D721Med (cell line): ENCODE results near the gene MARK4.

Experiments used
- DNase-seq: peaks from one replicate; pipeline ENCODE4 v3.0.0; 2011; ENCODE audit warnings: low spot score; ENCODE audit not compliant: insufficient read length
- FAIRE-seq: peaks from 2 replicates; lab custom pipeline; 2011; peaks lifted over from hg19 to GRCh38; lab: Jason Lieb, UNC
- CTCF ChIP-seq: IDR thresholded peaks from 2 replicates; pipeline ENCODE4 v1.5.1; 2012; ENCODE audit warnings: mild to moderate bottlenecking, control low read depth; ENCODE audit not compliant: insufficient read depth; ENCODE audit errors: missing control alignments

The MARK4 gene

DNA sequence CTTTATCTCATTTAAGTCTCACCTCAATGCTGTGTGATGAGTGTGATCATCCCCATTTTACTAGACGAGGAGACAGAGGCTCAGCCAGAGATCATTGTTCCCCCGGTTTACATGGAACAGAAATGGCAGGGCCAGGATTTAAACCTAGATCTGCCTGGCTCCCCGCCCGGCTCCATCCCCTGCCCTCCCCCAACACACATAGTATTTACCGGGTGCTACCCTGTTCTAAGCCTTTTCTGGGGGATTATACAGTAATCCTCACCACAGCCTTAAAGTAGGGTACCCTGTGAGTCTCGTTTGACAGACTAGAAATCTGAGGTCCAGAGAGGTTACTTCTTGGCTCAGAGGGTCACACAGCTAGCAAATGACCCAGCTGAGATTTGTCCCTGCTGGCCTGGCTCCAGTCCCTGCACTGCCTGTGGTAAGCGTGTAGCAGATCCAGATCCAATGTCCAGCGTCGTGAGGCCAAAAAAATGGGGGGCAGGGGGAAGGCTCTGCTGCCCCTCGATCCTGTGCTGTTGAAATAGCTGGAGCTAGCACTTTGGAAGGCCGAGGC is 85.7 kb downstream of the MARK4 start:
- DNase-seq = no peak
- no peak for TF ChIP-seq CTCF
- FAIRE-seq = no peak

DNA sequence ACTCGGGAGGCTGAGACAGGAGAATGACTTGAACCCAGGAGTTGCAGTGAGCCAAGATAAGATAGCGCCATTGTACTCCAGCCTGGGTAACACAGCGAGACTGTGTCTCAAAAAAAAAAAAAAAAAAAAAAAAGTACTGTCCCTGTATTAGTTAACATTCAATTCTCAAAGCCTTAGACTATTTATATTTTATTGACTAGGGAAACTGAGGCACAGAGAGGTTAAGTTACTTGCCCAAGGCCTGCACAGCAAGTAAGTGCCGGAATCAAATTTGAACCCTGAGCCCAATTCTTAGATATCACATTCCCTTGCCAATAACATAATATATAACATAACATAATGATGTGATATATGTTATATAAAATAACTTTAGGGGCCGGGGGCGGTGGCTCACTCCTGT is 88.6 kb downstream of the MARK4 start:
- TF ChIP-seq CTCF = no peak
- DNase-seq = no peak
- no peak for FAIRE-seq

DNA sequence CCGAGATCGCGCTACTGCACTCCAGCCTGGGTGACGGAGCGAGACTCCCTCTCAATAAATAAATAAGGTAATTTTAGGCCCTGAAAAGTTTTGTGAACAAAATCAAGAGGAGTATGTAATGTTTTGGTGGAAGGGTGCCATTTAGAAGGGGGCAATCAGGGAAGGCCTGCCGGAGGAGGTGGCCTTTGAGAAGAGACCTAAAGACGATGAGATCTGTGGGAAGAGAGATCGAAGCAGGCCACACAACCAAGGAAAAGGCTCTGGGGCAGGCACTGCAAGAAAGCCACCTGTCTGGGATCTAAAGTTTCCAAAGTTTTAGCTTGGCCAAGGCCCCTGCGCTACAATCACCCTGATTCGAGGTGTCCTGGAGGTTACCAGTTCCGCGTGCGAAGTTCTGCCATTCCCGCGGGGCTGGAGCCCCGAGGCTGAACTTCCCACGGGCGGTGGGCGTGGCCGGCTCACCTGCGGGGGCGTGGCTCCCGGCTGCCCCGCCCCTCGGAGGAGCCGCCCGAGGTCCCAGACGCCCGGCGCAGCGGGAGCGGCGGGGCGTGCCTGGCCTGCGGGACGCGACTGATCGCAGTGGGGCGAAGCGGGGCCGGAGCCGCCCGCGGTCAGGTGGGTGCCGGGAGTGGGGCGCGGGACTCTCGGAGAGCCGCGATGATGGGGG is 89.3 kb downstream of the MARK4 start, which contains the start of gene KLC3:
KLC3 (plus strand) TSS at position 519 of the 667 bp plus-strand sequence. CDS start 4,792 bp downstream, outside the sequence.
- no peak for DNase-seq
- no peak for FAIRE-seq
- no peak for TF ChIP-seq CTCF

- TF ChIP-seq CTCF = no peak
- no peak for FAIRE-seq
Measured at GRCh38 chr19:45340899-45341453, 89.9 kb downstream of the MARK4 start.

DNA sequence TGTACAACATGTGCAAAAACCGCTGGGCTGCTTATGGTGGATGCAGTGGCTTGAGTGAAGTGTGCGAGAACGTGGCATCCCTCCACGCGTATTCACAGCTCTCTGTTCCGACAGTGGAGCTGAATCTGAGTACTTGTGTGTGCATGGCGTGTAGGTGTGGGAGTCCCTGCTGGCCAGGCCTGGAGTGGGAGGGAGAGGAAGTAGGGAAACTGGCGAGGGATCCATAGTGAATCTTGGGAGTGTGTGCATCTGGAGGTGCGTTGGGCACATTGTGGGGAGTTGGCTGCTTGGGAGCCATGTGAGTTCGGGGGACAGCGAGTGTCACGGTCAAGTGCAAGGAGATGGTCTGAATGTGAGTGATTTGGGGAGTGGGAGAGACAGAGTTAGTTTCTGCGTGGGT is 91.8 kb downstream of the MARK4 start:
- FAIRE-seq (no peak), DNase-seq (no peak)
- no peak for TF ChIP-seq CTCF

More at GRCh38 chr19:45340899-45341453, 89.9 kb downstream of the MARK4 start:
- DNase-seq = no peak

GRCh38 chr19:45344621-45345505 is 93.8 kb downstream of the MARK4 start:
- no peak for TF ChIP-seq CTCF
- no peak for FAIRE-seq
- DNase-seq = no peak
